ENCODE measurements around the gene SNRNP35.
"Not testable (repeated sequence)": the region's sequence is repeated elsewhere in the genome, so short reads cannot be mapped to it uniquely, and the experiment has no call there.

Gene SNRNP35

DNA sequence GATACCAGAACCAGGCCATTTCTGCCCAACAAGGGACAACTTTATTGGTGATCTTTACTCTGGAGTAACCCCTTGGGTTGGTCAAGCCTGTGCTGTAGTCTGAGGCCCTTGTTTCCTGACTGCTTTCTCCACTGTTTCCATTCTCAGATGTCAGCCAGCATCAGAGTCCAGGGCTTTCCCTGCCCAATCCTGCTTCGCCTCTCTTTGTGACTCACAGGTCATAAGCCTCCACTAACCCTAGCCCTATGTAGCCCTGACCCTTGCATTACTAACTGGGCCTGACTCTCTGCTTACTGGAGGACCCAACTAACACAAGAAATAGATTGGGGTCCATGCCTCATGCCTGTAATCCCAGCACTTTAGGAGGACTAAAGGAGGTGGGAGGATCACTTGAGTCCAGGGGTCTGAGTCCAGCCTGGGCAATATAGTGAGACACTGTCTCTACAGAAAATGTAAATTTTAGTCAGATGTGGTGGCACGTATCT lies 8.6 kb upstream of the SNRNP35 start:
- DNase-seq (ENCODE audit: low read depth in 2 of 2): no peak

DNA sequence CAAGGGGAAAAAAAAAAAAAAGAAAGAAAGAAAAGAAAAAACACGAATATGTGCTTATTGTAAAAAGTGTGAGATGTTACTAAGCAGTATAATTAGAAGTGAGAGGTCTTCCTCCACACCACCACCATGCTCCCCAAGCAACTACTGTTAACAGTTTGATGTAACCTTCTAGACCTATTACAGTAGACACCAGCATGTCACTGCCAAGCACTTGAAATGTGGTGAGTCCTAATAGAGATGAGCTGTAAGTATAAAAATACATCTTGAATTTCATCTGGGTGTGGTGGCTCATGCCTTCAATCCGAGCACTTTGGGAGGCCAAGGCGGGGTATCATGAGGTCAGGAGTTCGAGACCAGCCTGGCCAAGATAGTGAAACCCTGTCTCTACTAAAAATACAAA lies 8.1 kb upstream of the SNRNP35 start:
- DNase-seq (ENCODE audit: low read depth in 2 of 2): no peak

DNA sequence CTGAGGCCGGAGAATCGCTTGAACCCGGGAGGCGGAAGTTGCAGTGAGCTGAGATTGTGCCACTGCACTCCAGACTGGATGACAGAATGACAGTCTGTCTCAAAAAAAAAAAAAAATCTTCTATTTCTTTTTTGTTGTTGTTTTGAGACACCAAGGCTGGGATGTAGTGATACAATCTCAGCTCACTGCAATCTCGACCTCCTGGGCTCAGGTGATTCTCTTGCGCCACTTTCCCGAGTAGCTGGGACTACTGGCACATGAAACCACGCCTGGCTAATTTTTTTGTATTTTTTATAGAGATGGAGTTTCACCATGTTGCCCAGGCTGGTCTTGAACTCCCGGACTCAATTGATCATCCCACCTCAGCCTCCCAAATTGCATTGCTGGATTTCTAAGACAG lies 7.3 kb upstream of the SNRNP35 start:
- DNase-seq (ENCODE audit: low read depth in 2 of 2): no peak

DNA sequence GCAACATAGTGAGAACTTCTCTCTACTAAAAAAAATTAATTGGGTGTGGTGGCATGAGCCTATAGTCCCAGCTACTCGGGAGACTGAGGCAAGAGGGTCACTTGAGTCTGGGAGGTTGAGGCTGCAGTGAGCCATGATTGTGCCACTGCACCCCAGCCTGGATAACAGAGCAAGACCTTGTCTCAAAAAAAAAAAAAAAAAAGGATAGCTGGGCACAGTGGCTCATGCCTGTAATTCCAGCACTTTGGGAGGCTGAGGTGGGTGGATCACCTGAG lies 5.7 kb upstream of the SNRNP35 start:
- DNase-seq (ENCODE audit: low read depth in 2 of 2): not testable (repeated sequence)

DNA sequence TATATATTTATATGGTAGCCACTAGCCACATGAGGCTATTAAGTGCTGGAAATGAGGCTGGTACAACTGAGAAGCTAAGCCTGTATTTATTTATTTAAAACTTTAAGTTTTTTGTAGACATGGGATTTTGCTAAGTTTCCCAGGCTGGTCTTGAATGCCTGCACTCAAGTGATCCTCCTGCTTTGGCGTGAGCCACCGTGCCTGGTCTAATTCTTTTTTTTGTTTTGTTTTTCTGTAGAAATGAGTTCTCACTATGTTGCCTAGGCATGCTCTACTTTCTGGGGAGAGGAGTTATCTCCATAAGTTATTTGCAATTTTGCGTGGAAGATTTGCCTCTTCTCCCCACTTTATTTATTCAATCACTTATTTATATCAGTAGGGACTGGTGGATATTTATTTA lies 4.8 kb upstream of the SNRNP35 start:
- DNase-seq (ENCODE audit: low read depth in 2 of 2): no peak

DNA sequence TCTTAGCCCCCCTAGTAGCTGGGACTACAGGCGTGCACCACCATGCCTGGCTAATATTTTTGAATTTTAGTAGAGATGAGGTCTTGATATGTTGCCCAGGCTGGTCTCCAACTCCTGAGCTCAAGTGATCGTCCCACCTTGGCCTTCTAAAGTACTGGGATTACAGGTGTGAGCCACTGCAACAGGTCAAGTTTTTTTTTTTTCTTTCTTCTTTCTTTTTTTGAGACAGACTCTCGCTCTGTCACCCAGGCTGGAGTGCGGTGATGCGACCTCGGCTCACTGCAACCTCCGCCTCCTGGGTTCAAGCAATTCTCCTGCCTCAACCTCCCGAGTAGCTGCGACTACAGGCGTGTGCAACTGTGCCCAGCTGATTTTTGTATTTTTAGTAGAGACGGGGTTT lies 5.2 kb downstream of the SNRNP35 start:
- not testable (repeated sequence) for DNase-seq (ENCODE audit: low read depth in 2 of 2)

DNA sequence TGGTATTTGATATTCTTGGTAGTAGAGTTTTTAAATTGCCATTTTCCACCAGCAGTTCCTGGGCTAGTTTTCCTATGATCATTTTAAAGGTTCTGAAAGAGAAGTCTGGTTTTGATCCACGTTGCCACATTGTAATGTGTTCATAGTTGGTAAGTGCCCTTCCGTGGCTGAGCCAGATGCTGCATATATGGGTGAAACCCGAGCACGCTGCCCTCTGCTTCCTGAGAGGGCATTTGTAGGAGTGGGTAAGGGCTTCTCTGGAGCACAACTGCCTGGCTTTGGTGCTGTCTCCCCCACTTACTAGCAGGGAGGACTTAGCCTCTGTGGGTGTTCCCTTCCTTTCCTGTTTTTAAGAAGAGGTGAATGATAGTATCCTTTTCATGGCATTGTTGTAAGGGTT lies 7.1 kb downstream of the SNRNP35 start:
- no peak for DNase-seq (ENCODE audit: low read depth in 2 of 2)

DNA sequence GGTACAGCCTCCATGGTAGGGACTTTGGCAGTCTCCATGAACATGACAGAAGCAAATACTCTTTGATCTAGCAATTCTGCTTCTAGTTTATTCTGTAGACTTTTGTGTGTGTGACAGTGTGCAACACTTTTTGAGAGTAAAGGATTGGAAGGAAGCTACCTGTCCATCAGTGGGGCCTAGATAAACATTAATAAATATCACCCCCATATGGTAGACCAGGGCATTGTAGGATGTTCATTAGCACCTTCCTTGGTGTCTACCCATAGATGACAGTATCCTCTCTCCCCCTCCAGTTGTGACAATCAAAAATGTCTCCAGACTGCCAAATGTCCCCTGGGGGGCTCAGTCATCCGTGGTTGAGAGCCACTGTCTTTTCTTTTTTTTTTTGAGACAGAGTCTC lies 10.8 kb downstream of the SNRNP35 start:
- DNase-seq (ENCODE audit: low read depth in 2 of 2): no peak

DNA sequence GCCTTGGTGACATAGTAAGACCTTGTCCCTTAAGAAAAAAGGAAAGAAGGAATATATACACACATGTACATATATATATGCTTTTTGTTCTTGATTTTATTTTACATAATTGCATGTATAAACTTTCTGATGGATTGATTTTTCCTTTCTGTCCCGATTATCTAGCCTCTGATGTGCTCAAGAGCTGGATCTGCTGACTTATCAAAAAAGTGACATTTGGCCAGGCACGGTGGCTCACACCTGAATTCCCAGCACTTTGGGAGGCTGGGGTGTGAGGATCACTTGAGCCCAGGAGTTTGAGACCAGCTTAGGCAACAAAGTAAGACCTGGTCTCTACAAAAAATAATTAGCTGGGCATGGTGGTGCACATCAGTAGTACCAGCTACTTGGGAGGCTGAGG lies 12.0 kb downstream of the SNRNP35 start:
- DNase-seq (ENCODE audit: low read depth in 2 of 2): no peak

DNA sequence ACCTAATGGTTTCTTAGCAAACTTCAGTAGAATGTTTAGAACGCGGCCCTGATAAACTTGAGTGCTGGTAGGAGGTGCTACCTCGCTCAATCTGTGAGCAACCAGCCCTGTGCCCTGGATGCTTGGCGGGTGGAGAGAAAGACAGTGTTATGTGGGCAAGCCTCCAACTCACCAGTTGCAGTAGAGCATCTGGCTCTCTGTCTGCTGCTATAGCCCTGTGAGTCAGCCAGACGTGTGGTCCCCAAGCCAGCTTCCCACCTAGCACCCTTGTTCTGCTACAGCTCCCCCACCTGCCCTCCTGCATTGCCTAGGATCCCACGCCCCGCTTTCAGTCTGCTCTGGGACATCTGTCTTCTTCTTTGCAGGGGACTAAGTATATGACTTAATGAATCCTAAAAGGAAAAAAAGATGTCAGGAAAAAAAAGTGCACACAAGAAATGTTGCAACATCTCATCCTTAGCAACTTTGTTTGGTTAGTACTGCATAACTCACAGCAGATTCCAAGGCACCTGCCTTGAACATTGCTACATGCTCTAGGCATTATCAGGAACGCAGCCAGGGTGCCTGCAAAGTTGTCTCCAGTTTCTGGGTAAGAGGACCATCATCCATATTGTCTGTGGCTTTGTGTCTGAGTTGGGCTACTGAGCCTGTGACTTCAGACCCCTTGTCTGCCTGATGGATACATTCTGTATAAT lies 13.6 kb downstream of the SNRNP35 start:
- DNase-seq (ENCODE audit: low read depth in 2 of 2): no peak

DNA sequence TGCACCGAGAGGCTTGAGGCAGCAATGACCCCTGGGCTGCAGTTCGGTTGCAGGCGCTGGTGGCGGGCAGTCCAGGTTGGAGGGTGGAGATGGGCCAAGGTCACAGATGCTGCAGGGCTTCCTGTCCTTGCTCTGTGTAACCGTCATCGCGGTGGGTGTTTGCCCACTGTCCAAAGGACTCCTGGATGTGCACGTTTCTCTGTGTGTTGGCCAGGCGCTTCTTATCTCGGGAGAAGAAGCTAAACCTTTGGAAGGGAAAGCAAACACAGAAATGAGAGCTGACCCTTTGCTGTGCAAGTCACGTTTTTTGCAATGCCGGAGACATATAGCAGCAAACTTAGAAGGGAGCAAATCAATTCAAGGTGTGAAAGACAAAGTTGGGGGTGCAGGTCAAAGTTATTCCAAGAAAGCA lies 14.5 kb downstream of the SNRNP35 start:
- DNase-seq (ENCODE audit: low read depth in 2 of 2): no peak

DNA sequence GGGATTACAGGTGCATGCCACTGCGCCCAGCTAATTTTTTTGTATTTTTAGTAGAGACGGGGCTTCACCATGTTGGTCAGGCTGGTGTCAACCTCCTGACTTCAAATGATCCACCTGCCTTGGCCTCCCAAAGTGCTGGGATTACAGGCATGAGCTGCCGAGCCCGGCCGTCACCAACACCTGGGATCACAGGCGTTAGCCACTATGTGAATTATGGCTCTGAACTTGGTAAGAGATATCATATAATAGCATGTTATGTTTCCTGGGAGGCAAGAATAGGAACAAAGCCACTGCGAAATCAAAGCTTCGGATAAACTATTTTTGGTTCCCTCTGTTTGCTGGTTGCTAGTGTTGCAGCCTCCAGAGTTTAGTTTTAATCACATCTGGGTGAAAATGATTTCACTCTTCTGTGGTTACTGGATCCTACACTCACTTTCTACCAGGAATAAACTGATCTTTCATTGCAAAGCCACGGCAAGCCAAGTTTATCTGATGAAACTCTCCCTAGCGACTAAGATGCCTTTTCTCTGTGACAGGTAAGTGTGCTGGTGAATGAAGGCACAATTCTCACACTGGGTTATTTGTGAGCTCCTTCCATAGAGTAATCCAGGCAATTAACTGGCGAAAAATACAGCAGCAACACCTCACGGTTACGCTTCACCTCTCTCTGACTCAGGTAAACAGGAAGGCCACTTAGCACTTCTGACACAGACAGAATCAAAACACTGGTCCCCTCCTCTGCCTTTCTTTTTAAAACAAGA lies 16.7 kb downstream of the SNRNP35 start:
- no peak for DNase-seq (ENCODE audit: low read depth in 2 of 2)

DNA sequence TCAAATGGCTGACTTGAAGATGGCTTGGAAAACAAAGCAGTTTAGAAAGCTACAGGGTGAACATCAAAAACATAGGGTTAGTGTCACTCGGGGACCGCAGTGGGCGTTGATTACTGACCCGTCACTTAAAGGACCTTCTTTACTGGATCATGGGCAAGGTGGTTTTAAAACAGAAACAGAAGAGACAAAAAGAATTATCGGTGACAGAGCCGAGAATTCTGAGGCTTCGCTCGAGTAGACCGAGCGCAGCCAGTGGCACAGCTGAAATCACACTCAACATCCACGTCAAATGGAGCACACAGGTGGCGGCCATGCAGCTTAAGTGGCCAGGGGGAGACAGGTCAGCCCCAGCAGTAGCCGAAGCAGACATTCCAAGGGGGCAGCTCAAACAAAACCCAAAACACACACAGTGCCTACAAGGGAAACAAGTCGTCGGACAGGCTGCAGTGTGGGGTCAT lies 17.3 kb downstream of the SNRNP35 start:
- no peak for DNase-seq (ENCODE audit: low read depth in 2 of 2)

DNA sequence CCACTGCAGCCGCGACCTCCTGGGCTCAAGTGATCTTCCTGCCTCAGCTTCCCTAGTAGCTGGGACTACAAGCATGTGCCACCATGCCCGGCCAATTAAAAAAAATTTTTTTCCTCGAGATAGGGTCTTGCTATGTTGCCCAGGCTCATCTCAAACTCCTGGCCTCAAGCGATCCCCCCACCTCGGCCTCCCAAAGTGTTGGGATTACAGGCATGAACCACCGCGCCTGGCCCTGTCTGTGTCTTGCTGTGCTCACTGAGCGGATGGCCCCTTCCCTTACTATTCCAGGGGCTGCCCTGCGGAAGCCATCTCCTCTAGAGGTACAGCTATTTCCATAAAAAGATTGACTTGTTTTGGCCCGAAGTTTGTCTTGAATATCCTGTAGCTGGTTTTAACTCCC lies 20.1 kb downstream of the SNRNP35 start:
- DNase-seq (ENCODE audit: low read depth in 2 of 2): no peak

DNA sequence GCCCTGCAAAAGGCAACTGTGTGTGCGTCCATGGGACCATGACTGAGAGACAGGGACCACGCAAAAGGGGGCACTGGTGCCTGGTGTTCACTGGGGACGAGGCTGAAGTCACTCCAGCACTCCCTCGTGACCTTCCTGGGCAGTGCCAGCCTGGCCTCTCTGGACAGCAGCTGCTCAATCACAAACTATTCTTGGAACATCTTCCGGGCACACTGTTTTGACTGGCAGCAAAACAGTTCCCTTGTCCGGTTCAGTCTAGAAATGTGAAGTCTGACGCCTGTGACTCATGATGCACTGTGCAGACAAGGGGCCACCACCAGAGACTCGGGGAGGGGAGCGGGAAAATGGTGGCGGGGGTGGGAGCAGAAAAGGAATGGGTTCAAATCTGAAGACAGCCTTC lies 20.8 kb downstream of the SNRNP35 start:
- DNase-seq (ENCODE audit: low read depth in 2 of 2): no peak

DNA sequence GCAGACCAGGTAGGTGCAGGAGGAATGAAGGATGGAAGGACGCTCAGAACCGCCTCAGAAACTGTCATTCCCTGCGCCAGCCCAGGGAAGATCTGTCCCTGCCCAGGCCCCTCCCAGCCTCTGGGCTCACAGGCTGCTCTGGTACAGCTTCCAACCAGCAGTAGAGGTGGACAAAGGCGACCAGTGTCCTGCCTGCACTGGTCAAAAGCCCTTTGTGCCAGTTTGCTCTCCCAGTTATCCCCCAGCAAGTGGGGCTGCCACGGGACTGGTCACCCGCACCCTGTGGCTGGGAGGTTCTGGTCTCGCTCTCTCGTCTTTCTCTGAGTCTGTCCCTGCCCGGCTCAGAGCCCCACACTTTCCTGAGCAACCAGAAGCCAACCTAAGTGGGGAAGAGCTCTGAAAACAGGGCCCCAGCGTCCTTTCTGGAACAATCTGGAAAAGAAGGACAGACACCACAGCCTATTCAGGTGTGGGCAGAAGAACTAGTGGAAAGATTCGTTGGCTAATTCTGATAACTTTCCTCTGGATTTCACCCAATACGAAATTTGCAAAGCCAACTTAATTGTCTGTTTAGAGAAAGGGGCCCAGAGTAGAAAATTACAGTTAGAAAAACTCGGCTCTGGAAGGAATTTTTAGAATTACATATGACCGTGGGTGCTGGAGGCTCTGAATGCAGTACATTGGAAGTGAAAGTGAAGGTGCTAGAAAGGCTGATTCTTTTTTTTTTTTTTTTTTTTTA lies 21.7 kb downstream of the SNRNP35 start:
- no peak for DNase-seq (ENCODE audit: low read depth in 2 of 2)

DNA sequence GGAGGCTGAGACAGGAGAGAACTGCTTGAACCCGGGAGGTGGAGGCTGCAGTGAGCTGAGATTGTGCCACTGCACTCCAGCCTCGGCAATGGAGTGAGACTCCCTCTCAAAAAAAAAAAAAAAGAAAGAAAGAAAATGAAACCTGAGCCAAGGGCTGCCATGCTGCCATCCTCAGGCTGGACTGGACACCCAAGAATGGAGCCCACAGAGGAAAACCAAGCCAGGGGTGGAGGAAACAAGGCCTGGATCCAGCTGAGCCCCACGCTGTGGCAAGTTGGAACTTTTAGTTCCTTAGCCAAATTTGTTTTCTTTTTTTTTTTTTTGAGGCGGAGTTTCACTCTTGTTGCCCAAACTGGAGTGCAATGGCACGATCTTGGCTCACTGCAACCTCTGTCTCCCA lies 23.3 kb downstream of the SNRNP35 start:
- not testable (repeated sequence) for DNase-seq (ENCODE audit: low read depth in 2 of 2)

DNA sequence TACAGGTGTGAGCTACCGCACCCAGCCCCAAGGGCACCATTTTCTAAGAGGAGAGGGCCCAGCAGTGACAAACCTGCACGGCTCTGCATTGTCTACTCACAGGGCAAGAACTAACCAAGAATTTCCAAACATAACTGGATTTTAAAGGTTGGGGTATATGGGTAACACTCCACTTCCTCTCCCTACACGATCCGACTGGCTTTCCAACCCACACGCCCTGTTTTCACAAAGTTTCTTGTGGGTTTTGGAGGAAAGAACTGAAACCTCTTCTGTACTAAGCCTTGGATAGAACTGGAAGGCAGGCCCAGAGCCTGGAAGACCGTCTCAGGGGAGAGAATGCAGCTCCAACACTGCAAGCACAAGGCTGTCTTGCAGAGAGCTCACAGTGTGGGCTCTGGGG lies 24.9 kb downstream of the SNRNP35 start:
- no peak for DNase-seq (ENCODE audit: low read depth in 2 of 2)

DNA sequence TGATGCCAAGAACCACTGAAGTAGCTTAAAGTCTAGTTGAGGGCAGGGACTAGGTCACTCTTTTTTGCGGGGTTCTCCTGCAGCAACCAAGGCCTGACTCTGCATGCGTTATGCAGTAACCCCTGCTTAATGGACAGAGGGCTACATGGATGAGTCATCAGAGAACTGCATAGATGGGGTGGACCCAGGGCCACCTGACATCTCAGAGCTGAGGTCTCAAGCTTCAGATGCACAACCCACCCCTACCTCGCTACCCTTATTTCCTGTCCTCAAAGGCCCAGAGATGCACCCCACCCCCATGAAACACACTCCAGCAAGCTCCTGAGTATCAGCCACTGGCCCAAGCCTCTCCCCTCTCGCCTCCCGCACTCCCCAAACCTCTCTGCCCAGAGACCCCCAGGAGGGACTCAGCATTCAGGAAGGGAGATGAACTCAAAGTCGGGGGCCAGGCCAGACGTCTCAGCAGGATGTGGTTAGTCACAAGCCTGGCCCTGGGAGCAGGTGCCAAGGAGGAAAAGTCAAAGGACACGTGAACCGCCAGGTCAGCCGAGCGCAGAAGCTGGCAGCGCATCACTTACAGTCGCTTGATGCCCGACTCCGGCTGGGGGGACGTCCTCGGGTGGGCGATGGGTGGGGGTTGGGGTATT lies 25.8 kb downstream of the SNRNP35 start:
- DNase-seq (ENCODE audit: low read depth in 2 of 2): no peak

DNA sequence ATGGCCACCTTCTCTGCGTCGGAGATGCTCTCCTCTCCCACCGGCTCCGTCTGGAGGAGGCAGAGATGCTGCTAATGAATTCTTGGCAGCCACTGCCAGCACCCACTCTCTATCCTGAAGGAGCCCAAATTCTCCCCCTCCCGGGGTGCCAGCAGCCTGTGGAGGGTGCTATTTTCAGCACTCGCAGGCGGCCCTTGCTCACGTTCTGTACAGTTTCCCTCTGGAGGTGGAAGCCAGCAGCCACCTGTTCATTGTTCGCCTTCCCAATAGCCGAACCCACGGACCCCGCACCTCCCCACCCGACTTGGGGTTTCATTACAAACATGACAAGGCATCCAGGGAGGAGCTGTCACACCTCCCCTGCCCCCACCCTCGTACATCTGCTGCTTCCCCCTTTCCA lies 27.8 kb downstream of the SNRNP35 start:
- DNase-seq (ENCODE audit: low read depth in 2 of 2): no peak

DNA sequence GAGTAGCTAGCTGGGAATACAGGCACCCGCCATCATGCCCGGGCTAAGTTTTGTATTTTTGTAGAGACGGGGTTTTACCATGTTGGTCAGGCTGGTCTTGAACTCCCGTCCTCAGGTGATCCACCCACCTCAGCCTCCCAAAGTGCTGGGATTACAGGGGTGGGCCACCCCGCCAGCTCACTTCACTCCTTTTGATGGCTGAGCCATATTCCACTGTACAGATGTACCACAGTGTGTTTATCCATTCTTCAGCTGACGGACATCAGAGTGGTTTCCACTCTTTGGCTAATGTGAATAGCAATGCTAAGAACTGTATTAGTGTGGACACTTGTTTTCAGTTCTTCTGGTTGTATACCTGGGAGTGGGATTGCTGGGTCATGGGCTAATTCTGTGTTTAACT lies 29.5 kb downstream of the SNRNP35 start:
- no peak for DNase-seq (ENCODE audit: low read depth in 2 of 2)

DNA sequence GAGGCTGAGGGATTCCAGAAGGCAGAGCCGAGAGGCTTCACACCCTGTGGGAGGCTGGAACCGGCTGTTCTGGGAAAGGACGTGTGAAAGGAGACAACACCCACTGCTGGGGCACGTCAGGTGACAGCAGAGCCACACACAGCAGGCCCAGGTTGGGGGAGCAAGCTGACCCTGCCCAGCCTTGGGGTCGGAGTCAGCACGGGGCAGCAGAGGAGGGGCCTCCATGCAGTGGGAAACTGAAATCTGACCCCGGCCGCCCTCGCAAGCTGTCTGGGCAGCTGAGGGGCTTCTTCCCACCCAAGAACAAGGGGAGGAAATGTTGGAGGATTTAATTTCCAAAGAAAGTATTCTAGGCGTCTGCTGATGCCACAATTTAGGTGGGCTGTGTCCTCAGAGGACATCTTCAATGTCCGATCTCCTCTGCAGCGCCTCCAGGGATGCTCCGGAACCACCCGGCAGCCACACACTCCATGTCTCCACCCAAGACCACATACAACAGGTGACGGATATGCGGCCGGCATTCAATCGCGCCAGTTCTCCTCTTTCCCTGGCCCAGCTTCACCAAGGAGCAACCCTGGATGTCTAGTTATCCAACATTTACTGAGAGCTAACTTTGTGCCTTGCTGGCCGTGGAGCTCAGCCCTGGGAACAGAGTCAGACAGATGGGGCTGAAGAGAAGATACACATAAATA lies 30.7 kb downstream of the SNRNP35 start:
- DNase-seq (ENCODE audit: low read depth in 2 of 2): no peak
